H9 (cell line): ENCODE results near the gene TM6SF1. TPM values are rescaled to one million over a fixed set of nuclear protein-coding genes. Genes with fewer than 3 reads are reported as not detected.
A peak's percentile ranks its signal among the peaks of the same experiment; 100 is the strongest.

Source experiments
- DNase-seq: peaks from one replicate; pipeline ENCODE4 v3.0.0-alpha.2; 2017
- H2AFZ ChIP-seq: one replicate; pipeline ENCODE4 v1.6.1; 2013; ENCODE audit warnings: mild to moderate bottlenecking, low read length, control low read depth, moderate library complexity
- H2AK5ac ChIP-seq: 2 replicates; pipeline ENCODE4 v1.6.1; 2013; ENCODE audit warnings: low read length, control low read depth, mixed read lengths; ENCODE audit not compliant: insufficient read length
- H2BK120ac ChIP-seq: one replicate; pipeline ENCODE4 v1.6.1; 2013; ENCODE audit warnings: low read depth, mild to moderate bottlenecking, low read length, control low read depth, inconsistent platforms; ENCODE audit not compliant: poor library complexity, severe bottlenecking
- H2BK12ac ChIP-seq: 2 replicates; pipeline ENCODE4 v1.6.1; 2013; ENCODE audit warnings: low read length, control low read depth, mixed read lengths, low read depth; ENCODE audit not compliant: insufficient read length
- H2BK15ac ChIP-seq: 2 replicates; pipeline ENCODE4 v1.6.1; 2013; ENCODE audit warnings: low read depth, low read length, control low read depth
- H2BK20ac ChIP-seq: one replicate; pipeline ENCODE4 v1.6.1; 2013; ENCODE audit warnings: low read depth, mild to moderate bottlenecking, low read length, control low read depth, inconsistent platforms; ENCODE audit not compliant: poor library complexity, severe bottlenecking
- H2BK5ac ChIP-seq: 2 replicates; pipeline ENCODE4 v1.6.1; 2013; ENCODE audit warnings: low read length, control low read depth, mixed read lengths; ENCODE audit not compliant: insufficient read length
- H3K14ac ChIP-seq: 2 replicates; pipeline ENCODE4 v1.6.1; 2013; ENCODE audit warnings: low read length, control low read depth; ENCODE audit not compliant: insufficient read depth
- H3K18ac ChIP-seq: 2 replicates; pipeline ENCODE4 v1.6.1; 2013; ENCODE audit warnings: low read depth, mild to moderate bottlenecking, mixed read lengths, low read length, control low read depth; ENCODE audit not compliant: insufficient read length
- H3K23ac ChIP-seq: 2 replicates; pipeline ENCODE4 v1.6.1; 2013; ENCODE audit warnings: low read length, control low read depth, mixed read lengths, low read depth; ENCODE audit not compliant: insufficient read length
- H3K23me2 ChIP-seq: 2 replicates; pipeline ENCODE4 v1.6.1; 2013; ENCODE audit warnings: low read depth, mild to moderate bottlenecking, mixed read lengths, low read length, control low read depth; ENCODE audit not compliant: insufficient read length, poor library complexity, severe bottlenecking
- H3K27ac ChIP-seq: 2 replicates; pipeline ENCODE4 v1.5.1; 2013; ENCODE audit warnings: low read length, control low read depth, mixed read lengths, low read depth; ENCODE audit not compliant: insufficient read length
- H3K27me3 ChIP-seq: 2 replicates; pipeline ENCODE4 v1.6.1; 2013; ENCODE audit warnings: low read length, control low read depth, inconsistent platforms; ENCODE audit not compliant: insufficient read depth
- H3K4ac ChIP-seq: 2 replicates; pipeline ENCODE4 v1.6.1; 2013; ENCODE audit warnings: low read depth, mild to moderate bottlenecking, control low read depth, inconsistent platforms, low read length, moderate library complexity
- H3K4me1 ChIP-seq: 2 replicates; pipeline ENCODE4 v1.6.1; 2013; ENCODE audit warnings: low read length, control low read depth, inconsistent platforms; ENCODE audit not compliant: insufficient read depth
- H3K4me2 ChIP-seq: 2 replicates; pipeline ENCODE4 v1.6.1; 2013; ENCODE audit warnings: low read length, control low read depth, mixed read lengths; ENCODE audit not compliant: insufficient read length, insufficient read depth
- H3K56ac ChIP-seq: 2 replicates; pipeline ENCODE4 v1.6.1; 2013; ENCODE audit warnings: low read depth, mild to moderate bottlenecking, mixed read lengths, low read length, control low read depth; ENCODE audit not compliant: insufficient read length
- H3K79me1 ChIP-seq: 2 replicates; pipeline ENCODE4 v1.6.1; 2013; ENCODE audit warnings: low read depth, mild to moderate bottlenecking, moderate library complexity, low read length, control low read depth, inconsistent platforms; ENCODE audit not compliant: insufficient read depth, poor library complexity, severe bottlenecking
- H3K79me2 ChIP-seq: 2 replicates; pipeline ENCODE4 v1.6.1; 2013; ENCODE audit warnings: low read length, control low read depth, inconsistent platforms; ENCODE audit not compliant: insufficient read depth
- H3K9ac ChIP-seq: 2 replicates; pipeline ENCODE4 v1.6.1; 2013; ENCODE audit warnings: low read length, control low read depth, mixed read lengths; ENCODE audit not compliant: insufficient read length; ENCODE audit errors: extremely low read depth
- H3K9me3 ChIP-seq: one replicate; pipeline ENCODE4 v1.6.1; 2013; ENCODE audit warnings: low read depth, low read length, inconsistent platforms; ENCODE audit not compliant: control insufficient read depth
- H3T11ph ChIP-seq: one replicate; pipeline ENCODE4 v1.6.1; 2013; ENCODE audit warnings: mild to moderate bottlenecking, low read length, control low read depth, inconsistent platforms
- H4K20me1 ChIP-seq: one replicate; pipeline ENCODE4 v1.6.1; 2013; ENCODE audit not compliant: control insufficient read depth, insufficient read length, insufficient read depth
- H4K5ac ChIP-seq: 2 replicates; pipeline ENCODE4 v1.6.1; 2013; ENCODE audit warnings: low read depth, mild to moderate bottlenecking, mixed read lengths, low read length, control low read depth; ENCODE audit not compliant: insufficient read length
- H4K8ac ChIP-seq: replicated peaks from 2 replicates; pipeline ENCODE4 v1.6.1; 2013; ENCODE audit warnings: low read length, control low read depth, mixed read lengths, low read depth; ENCODE audit not compliant: insufficient read length
- H4K91ac ChIP-seq: 2 replicates; pipeline ENCODE4 v1.6.1; 2013; ENCODE audit warnings: low read depth, mild to moderate bottlenecking, moderate library complexity, mixed read lengths, low read length, control low read depth; ENCODE audit not compliant: insufficient read length
- H3K27ac Mint-ChIP-seq, 3 experiments: 2 replicates in 2 of 3; 3 replicates in 1 of 3; pipeline ENCODE4 v1.8.0; 2020 to 2021; ENCODE audit warnings: mixed read lengths in 3 of 3, mild to moderate bottlenecking in 1 of 3, moderate library complexity in 1 of 3
- H3K27me3 Mint-ChIP-seq: 2 replicates; pipeline ENCODE4 v1.8.0; 2021; ENCODE audit warnings: low read depth, mild to moderate bottlenecking, moderate library complexity, mixed read lengths
- H3K36me3 Mint-ChIP-seq, 3 experiments: 2 replicates in 2 of 3; 3 replicates in 1 of 3; pipeline ENCODE4 v1.8.0; 2020 to 2021; ENCODE audit warnings: low read depth in 3 of 3, mixed read lengths in 3 of 3; ENCODE audit not compliant: insufficient read depth in 1 of 3
- H3K4me1 Mint-ChIP-seq, 2 experiments: 2 replicates each; pipeline ENCODE4 v1.8.0; 2020; ENCODE audit warnings: mixed read lengths in 2 of 2
- H3K4me3 Mint-ChIP-seq, 2 experiments: 2 replicates in 1 of 2; 3 replicates in 1 of 2; pipeline ENCODE4 v1.8.0; 2020 to 2021; ENCODE audit warnings: mild to moderate bottlenecking in 2 of 2, mixed read lengths in 2 of 2, moderate library complexity in 1 of 2
- H3K9me3 Mint-ChIP-seq, 2 experiments: 2 replicates in 1 of 2; 3 replicates in 1 of 2; pipeline ENCODE4 v1.8.0; 2020; ENCODE audit warnings: mild to moderate bottlenecking in 2 of 2, mixed read lengths in 2 of 2, moderate library complexity in 1 of 2
- CTCF ChIP-seq: fragments of 200-600 bp; sonication (generic); conservative IDR thresholded peaks from 3 replicates; pipeline ENCODE4 v1.8.0; 2021; ENCODE audit warnings: antibody characterized with exemption, mild to moderate bottlenecking
- WGBS: extraction: QIAGEN DNeasy Blood & Tissue Kit; methylation state at CpG from one replicate; pipeline ENCODE4 v1.1.7; 2013; ENCODE audit warnings: missing lambda C conversion rate, low lambda C conversion rate, mixed read lengths; ENCODE audit not compliant: insufficient read length; ENCODE audit errors: extremely low coverage; 5-methylcytosine and 5-hydroxymethylcytosine counted together
- total RNA-seq: library from RNA; stranded (reverse); gene quantifications from 2 replicates; pipeline ENCODE4 v1.2.1, GENCODE V29; 2021

Gene TM6SF1
- total RNA-seq, 1 experiment from 2014 or later: 0.96 TPM

- no peaks in the 10 kb centered on the region for H4K20me1 ChIP-seq
- no peak overlapping the region for H3K9ac ChIP-seq
- no peak overlapping the region for H3K23ac ChIP-seq
- H2BK20ac ChIP-seq: no peak overlapping the region
- Mint-ChIP-seq H3K4me1 (peaks cover 0 to 14% of the 10 kb centered on the region in 2 experiments; a peak in 2 of 4 replicates), H3K27ac (peak overlapping the region in 1 of 3 experiments; percentile 25; a peak in 2 of 7 replicates), H3K4me3 (no peak overlapping the region), H3K36me3 (peaks cover 0 to 4% (median 0%) of the 10 kb centered on the region in 3 experiments; a peak in 3 of 7 replicates), H3K27me3 (peaks cover 28% of the 10 kb centered on the region), H3K9me3 (peaks cover 0 to 6% of the 10 kb centered on the region in 2 experiments; a peak in 2 of 5 replicates)
- no peaks in the 10 kb centered on the region for H3K23me2 ChIP-seq
- H3T11ph ChIP-seq: no peak overlapping the region
- no peak overlapping the region for H3K56ac ChIP-seq
- no peak overlapping the region for H4K8ac ChIP-seq
- no peak overlapping the region for H2BK5ac ChIP-seq
- H2AFZ ChIP-seq: no peak overlapping the region
- H3K79me2 ChIP-seq: no peaks in the 10 kb centered on the region
- H3K4ac ChIP-seq: no peak overlapping the region
- H2BK120ac ChIP-seq: no peak overlapping the region
- H2BK15ac ChIP-seq: no peak overlapping the region
- H3K4me1 ChIP-seq: no peaks in the 10 kb centered on the region
- no CpG with 5 or more reads among the region's 8 CpGs for WGBS
- no peak overlapping the region for H3K14ac ChIP-seq
- H4K91ac ChIP-seq: no peak overlapping the region
- DNase-seq: no peak
- H2BK12ac ChIP-seq: no peak overlapping the region
- no peak overlapping the region for H3K18ac ChIP-seq
- H2AK5ac ChIP-seq: no peak overlapping the region
- H3K27ac ChIP-seq: no peak overlapping the region
- H3K79me1 ChIP-seq: no peaks in the 10 kb centered on the region
- TF ChIP-seq CTCF: no peak
- H3K9me3 ChIP-seq: no peaks in the 10 kb centered on the region
- H3K4me2 ChIP-seq: no peak overlapping the region
- no peaks in the 10 kb centered on the region; the same call in 1 of the 2 replicates for H3K27me3 ChIP-seq
- no peak overlapping the region for H4K5ac ChIP-seq
Measured at GRCh38 chr15:83112233-83112955, 4.9 kb downstream of the TM6SF1 start.
